Gastrocnemius medialis (tissue), 4 donors: Measurements from ENCODE around the gene CD1C.

Experiments
- POLR2A ChIP-seq, 2 donors: fragments of 450-650 bp; IDR thresholded peaks; one replicate each; pipeline ENCODE4 v1.6.1; 2017; ENCODE audit warnings: antibody characterized with exemption in 2 of 2, mild to moderate bottlenecking in 2 of 2, moderate library complexity in 2 of 2
- TF ChIP-seq, protein P1 (sequence below), 5 experiments: fragments of 450-650 bp in 3 of 5; fragments of 200-600 bp in 2 of 5; sonication (generic) in 2 of 5; IDR thresholded peaks in 4 of 5; conservative IDR thresholded peaks in 1 of 5; 1 replicate in 4 of 5; 2 replicates in 1 of 5; pipeline ENCODE4 v1.5.1; 2016 to 2019; ENCODE audit warnings: antibody characterized with exemption in 5 of 5, mild to moderate bottlenecking in 3 of 5, moderate library complexity in 3 of 5

DNA sequence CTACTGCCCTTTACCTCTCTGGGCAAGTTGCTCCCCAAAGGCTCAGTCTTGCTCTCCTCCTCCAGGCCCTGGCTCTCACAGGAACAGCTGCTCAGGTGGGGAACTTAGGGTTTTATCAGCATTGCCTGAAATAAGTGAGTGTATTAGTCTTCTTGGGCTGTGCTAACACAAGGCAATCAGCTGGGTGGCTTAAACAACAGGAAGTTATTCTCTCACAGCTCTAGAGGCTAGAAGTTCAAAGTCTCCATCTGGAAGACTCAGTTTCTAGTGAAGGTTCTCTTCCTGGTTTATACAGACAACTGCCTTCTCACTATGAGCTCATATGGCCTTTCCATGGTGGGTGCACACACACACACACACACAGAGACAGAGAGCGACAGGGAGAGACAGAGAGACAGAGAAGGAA, 2.8 kb upstream of the CD1C start:
- TF ChIP-seq, protein P1, sequence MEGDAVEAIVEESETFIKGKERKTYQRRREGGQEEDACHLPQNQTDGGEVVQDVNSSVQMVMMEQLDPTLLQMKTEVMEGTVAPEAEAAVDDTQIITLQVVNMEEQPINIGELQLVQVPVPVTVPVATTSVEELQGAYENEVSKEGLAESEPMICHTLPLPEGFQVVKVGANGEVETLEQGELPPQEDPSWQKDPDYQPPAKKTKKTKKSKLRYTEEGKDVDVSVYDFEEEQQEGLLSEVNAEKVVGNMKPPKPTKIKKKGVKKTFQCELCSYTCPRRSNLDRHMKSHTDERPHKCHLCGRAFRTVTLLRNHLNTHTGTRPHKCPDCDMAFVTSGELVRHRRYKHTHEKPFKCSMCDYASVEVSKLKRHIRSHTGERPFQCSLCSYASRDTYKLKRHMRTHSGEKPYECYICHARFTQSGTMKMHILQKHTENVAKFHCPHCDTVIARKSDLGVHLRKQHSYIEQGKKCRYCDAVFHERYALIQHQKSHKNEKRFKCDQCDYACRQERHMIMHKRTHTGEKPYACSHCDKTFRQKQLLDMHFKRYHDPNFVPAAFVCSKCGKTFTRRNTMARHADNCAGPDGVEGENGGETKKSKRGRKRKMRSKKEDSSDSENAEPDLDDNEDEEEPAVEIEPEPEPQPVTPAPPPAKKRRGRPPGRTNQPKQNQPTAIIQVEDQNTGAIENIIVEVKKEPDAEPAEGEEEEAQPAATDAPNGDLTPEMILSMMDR (IDR thresholded peaks at IDR 0.05 in 4 of 5, conservative IDR thresholded peaks at IDR 0.05 in 1 of 5), result no peak
- no peak for TF ChIP-seq POLR2A (IDR thresholded peaks at IDR 0.05)
